WI38 (cell line): ENCODE results near the gene CYTH4.

Source experiments
- H3K4me3 ChIP-seq: 2 replicates; pipeline ENCODE4 v1.5.1; 2011; ENCODE audit warnings: low read depth, mild to moderate bottlenecking, control low read depth, low read length
- TF ChIP-seq, protein P1 (sequence below): IDR thresholded peaks from 2 replicates; pipeline ENCODE4 v1.5.1; 2012; ENCODE audit warnings: low read depth, mild to moderate bottlenecking, control low read depth, low read length

CYTH4 gene

DNA sequence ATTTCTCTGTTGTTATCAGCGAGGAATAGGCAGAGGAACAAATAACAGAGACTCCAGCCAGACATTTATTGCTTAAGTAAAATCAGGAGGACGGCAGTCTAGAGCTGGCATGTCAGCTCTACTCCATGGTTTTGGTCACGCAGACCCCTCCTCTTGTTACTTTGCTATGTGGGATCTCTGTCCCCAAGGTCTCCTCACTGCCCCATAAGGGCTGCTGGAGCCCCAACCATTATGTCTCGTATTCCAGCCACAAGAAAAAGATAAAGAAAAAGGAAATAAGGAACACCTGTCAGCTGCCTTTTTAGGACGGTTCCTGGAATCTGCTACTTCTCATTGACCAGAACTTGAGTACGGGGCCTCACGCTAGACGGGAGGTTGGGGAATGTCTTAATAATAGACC, 74.6 kb downstream of the CYTH4 start:
- H3K4me3 ChIP-seq: no peak overlapping the region
- TF ChIP-seq, protein P1, sequence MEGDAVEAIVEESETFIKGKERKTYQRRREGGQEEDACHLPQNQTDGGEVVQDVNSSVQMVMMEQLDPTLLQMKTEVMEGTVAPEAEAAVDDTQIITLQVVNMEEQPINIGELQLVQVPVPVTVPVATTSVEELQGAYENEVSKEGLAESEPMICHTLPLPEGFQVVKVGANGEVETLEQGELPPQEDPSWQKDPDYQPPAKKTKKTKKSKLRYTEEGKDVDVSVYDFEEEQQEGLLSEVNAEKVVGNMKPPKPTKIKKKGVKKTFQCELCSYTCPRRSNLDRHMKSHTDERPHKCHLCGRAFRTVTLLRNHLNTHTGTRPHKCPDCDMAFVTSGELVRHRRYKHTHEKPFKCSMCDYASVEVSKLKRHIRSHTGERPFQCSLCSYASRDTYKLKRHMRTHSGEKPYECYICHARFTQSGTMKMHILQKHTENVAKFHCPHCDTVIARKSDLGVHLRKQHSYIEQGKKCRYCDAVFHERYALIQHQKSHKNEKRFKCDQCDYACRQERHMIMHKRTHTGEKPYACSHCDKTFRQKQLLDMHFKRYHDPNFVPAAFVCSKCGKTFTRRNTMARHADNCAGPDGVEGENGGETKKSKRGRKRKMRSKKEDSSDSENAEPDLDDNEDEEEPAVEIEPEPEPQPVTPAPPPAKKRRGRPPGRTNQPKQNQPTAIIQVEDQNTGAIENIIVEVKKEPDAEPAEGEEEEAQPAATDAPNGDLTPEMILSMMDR: no peak

DNA sequence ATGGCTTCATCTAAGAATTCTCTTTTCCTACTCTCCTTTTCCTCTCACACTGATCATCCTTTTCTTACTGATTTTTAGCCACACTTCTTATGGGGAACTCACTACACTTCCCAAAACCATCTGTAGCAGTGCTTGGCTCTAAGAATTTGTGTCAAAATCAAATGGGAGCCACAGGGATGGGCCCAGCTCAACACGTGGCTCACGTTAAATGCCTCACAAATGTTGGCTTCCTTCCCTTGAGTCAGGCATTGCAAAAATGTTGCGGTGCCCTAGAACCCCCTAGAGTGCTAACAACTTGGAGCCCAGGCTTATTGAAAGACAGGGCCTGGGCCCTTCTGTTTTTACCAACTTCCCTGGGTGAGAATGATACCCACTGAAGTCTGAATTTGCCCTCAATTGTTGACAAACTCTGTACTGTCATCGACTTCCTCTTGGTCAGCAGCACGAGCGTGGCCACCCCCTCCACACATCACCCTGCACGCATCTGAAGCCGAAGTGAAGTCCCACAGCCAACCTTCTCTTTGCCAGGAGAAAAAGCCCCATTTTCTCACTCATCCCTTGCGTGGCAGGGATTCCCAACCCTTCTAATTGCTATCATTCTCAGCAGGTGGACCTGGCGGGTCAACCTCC, 75.3 kb downstream of the CYTH4 start:
- TF ChIP-seq, protein P1: no peak
- H3K4me3 ChIP-seq: no peak overlapping the region

DNA sequence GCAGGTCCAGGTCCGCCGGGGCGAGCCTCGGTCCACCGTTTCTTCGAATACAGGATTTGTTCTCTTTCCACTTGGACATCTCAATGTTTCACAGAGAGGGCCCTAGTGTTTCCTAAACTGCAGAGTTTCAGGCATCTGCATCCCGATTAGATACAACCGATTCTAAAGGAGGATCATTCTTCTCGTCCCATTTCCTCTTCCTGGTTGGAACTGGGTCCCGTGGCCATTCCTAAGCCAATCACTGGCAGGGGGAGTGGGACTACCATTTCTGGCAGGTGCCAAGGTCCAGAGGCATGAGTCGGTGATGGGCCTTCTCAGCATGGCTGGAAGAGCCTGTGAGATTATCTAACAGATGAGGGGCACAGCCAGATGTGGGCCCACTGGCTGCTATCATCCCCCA, 76.1 kb downstream of the CYTH4 start:
- H3K4me3 ChIP-seq: no peak overlapping the region
- TF ChIP-seq, protein P1: no peak

DNA sequence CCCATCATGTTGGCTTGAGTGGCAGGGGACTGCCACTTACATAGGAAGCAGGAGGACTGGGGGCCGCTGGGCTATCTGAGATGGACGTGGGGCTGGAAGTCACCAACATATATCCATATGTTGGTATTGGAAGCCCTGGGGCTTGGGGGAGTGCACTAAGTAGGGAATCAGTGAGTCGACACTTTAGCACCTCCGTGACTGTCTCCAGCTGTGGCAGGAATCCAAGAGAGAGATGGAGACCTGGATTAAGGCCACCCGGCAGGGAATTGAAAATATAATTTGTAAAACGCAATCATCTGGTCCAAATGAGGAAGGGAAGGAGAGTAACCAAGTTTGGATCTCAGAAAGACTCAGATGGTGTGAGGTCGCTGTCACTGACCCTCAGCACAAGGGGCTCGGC, 76.6 kb downstream of the CYTH4 start:
- no peak overlapping the region for H3K4me3 ChIP-seq
- TF ChIP-seq, protein P1: no peak

DNA sequence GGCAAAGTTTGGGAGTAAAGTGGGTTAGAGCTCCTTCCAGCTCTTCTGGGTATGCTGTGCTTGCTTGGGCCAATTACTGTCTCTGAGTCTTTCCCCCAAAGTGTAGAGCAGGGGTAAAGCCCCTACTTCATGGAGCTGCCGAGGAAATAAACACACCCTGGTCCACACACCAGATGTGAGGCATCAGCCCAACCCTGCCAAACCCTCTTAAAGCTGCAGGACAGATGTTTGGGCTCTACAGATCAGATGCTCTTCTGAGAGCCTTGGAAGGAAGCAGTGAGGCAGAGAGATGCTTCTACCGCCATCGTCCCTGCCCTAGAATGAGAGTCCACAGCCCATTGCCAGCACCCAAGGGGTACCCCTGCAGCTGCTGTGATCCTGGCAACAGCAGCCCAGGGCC, 80.3 kb downstream of the CYTH4 start:
- no peak overlapping the region for H3K4me3 ChIP-seq

DNA sequence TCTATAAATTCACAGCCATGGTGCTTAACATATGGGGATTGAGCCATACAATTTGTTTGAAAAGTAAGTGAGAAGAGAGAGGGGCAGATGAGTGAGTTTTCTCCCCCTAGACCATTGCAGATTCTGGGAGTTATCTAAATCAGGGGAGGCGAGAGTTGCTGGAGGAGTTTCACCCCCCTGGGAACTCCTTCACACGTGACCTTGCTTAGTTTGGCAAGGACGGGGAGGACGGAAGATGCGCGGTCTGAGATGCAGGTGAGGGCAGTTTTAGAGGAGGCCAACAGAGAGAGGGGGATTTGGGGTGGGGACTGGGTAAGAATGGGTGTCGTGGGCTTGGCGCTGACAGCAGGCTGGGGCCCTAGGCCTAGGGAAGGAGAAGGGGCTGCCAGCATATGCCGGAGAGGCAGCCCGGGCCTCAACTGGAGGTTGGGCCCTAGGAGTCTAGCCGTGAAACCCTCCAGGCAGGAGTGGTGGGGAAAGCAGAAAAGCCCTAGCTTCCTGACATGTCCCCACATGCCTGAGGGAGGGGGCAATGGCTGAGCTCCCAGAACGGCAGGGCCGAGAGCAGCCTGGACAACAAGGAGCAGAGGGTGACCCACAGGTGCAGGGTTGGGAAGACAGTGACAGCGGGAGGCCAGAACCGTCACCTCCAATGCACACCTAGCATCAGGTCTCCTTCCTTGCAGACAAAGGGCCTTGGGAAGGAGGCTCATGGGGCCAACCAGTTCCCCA, 81.1 kb downstream of the CYTH4 start:
- H3K4me3 ChIP-seq: no peak overlapping the region
- TF ChIP-seq, protein P1: no peak

More for the DNA sequence above, 80.3 kb downstream of the CYTH4 start:
- TF ChIP-seq, protein P1: no peak
